GM21825 (cell line): Measurements from ENCODE around the gene OR2L8.

Source experiments
- ATAC-seq: cut with Tn5 transposase; IDR thresholded peaks from one replicate; pipeline ENCODE4 v1.9.1; 2021; ENCODE audit warnings: mild to moderate bottlenecking, moderate library complexity; ENCODE audit not compliant: unreplicated experiment

Gene OR2L8

GRCh38 chr1:247966532-247967204, 18.0 kb downstream of the OR2L8 start:
- peak; percentile 58 for ATAC-seq

- no peak for ATAC-seq
Observed at GRCh38 chr1:247992986-247993385, 44.3 kb downstream of the OR2L8 start.

- no peak for ATAC-seq
Observed at GRCh38 chr1:247998811-247999210, 50.2 kb downstream of the OR2L8 start.
